ENCODE data around the gene CCL22. TPM values are rescaled to one million over a fixed set of nuclear protein-coding genes. Genes with fewer than 3 reads are reported as not detected.

Gene CCL22
- polyA plus RNA-seq, 1 donor = 0.30 TPM

DNA sequence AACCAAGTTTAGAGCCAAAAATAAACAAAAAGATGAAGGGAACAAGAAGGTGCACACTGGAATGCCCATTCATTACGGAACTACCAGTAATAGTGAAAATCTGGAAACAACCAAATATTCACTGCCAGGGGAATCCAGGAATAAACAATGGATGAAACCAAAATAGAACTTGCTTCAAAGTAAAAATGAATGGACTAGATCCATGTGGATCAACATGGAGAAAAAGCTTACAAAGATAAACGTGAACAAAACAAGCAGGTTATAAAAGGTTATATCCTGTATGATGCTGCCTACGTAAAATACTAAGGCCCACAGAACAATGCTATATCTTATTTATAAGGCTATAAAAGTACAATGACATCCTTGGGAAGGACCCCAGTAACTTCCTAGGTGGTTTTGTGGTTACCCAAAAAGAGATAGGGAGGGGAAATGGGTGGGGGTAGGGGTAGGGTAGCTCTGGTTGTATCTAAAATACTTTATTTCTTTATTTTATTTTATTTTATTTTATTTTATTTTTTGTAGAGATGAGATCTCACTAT, 12.8 kb upstream of the CCL22 start:
- Histone ChIP-seq H3K4me3 (ENCODE audit: low read length) (no peak overlapping the region), H3K27me3 (ENCODE audit: control insufficient read depth, insufficient read depth, low read length) (peaks cover 17% of the 10 kb centered on the region), H3K9me3 (ENCODE audit: control insufficient read depth, low read depth, low read length) (no peaks in the 10 kb centered on the region), H3K4me1 (ENCODE audit: control insufficient read depth, insufficient read depth, low read length) (no peaks in the 10 kb centered on the region), H3K36me3 (ENCODE audit: control insufficient read depth, insufficient read depth, low read length) (no peaks in the 10 kb centered on the region), H3K27ac (ENCODE audit: low read length) (no peak overlapping the region)
- WGBS (ENCODE audit: insufficient coverage, low lambda C conversion rate) = no CpG with 5 or more reads among the region's 3 CpGs
- no peak for DNase-seq

DNA sequence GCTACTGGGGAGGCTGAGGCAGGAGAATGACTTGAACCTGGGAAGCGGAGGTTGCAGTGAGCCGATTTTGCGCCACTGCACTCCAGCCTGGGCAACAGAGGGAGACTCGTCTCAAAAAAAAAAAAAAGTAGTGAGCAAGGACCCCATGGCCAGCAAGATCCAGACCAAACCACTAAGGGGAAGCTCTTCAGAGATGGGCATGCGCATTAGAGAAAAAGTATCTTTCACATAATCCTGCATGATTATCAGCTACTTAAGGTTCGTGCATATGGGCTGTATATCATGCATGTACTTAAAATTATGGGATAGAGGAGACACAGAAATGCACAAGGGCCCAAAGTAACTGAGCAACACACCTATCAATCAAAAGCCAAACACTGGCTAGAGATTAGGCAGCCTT, 10.7 kb upstream of the CCL22 start:
- H3K4me1 ChIP-seq (ENCODE audit: control insufficient read depth, insufficient read depth, low read length) = no peaks in the 10 kb centered on the region
- no peak overlapping the region for H3K4me3 ChIP-seq (ENCODE audit: low read length)
- H3K36me3 ChIP-seq (ENCODE audit: control insufficient read depth, insufficient read depth, low read length) = no peaks in the 10 kb centered on the region
- WGBS (ENCODE audit: insufficient coverage, low lambda C conversion rate) = no CpG with 5 or more reads among the region's 6 CpGs
- H3K9me3 ChIP-seq (ENCODE audit: control insufficient read depth, low read depth, low read length) = no peaks in the 10 kb centered on the region
- H3K27me3 ChIP-seq (ENCODE audit: control insufficient read depth, insufficient read depth, low read length) = peaks cover 17% of the 10 kb centered on the region
- H3K27ac ChIP-seq (ENCODE audit: low read length) = no peak overlapping the region
- DNase-seq = no peak

DNA sequence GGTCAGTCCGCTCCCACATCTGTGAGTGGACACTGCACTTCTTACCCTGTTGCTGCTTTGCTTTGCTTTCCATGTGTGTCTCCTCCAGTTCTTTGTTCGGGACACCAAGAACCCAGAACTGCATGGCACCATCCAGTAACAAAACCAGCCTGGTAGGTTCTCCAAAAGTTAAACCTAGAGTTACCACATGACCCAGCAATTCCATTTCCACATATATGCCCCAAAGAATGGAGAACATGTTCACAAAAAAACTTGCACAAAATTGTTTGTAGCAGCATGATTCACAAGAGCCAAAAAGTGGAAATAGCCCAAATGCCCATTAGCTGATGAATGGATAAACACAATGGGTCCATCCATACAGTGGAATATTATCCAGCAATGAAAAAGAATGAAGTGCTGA, 10.3 kb upstream of the CCL22 start:
- Histone ChIP-seq H3K9me3 (ENCODE audit: control insufficient read depth, low read depth, low read length) (no peaks in the 10 kb centered on the region), H3K4me3 (ENCODE audit: low read length) (no peak overlapping the region), H3K27ac (ENCODE audit: low read length) (no peak overlapping the region), H3K36me3 (ENCODE audit: control insufficient read depth, insufficient read depth, low read length) (no peaks in the 10 kb centered on the region), H3K27me3 (ENCODE audit: control insufficient read depth, insufficient read depth, low read length) (peaks cover 17% of the 10 kb centered on the region), H3K4me1 (ENCODE audit: control insufficient read depth, insufficient read depth, low read length) (no peaks in the 10 kb centered on the region)
- WGBS (ENCODE audit: insufficient coverage, low lambda C conversion rate) = no CpG with 5 or more reads among the region's 2 CpGs
- no peak for DNase-seq

DNA sequence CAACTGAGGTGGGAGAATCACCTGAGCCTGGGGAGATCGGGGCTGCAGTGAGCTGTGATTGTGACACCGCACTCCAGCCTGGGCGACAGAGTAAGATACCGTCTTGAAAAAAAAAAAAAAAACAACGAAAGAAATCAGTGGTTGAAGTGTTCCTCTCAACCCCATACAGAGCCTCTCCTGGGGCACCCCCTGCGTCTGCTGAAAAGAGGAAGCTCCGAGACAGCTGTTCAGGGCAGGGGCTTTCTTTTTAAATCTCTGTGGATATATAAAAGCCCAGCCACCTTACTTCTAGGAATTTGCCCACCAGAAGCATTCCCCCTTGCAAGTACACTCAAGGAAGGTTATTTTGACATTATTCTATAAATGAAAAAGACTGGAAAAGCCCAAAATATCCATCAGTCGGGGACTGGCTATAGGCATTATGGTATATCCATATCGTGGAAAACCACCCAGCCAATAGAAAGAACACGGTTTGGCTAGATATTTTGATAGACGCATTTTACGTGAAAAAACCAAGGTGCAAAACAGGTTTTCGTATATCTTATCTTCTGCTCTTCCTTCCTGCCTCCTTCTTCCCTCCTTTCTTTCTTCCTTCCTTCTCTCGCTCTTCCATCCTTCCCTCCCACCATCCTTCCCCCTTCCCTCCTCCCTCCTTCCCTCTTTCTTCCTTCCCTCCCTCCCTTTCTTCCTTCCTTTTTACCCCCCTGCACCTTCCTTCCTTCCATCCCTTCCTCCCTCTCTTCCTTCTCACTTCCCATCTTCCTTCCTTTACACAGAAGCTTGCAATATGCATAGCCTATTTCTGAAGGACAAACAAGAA, 9.2 kb upstream of the CCL22 start:
- Histone ChIP-seq H3K36me3 (ENCODE audit: control insufficient read depth, insufficient read depth, low read length) (no peaks in the 10 kb centered on the region), H3K4me3 (ENCODE audit: low read length) (no peak overlapping the region), H3K27me3 (ENCODE audit: control insufficient read depth, insufficient read depth, low read length) (peaks cover 17% of the 10 kb centered on the region), H3K27ac (ENCODE audit: low read length) (no peak overlapping the region), H3K9me3 (ENCODE audit: control insufficient read depth, low read depth, low read length) (no peaks in the 10 kb centered on the region), H3K4me1 (ENCODE audit: control insufficient read depth, insufficient read depth, low read length) (no peaks in the 10 kb centered on the region)
- 67% methylated on average over 8 of the region's 14 CpGs for WGBS (ENCODE audit: insufficient coverage, low lambda C conversion rate)
- no peak for DNase-seq

DNA sequence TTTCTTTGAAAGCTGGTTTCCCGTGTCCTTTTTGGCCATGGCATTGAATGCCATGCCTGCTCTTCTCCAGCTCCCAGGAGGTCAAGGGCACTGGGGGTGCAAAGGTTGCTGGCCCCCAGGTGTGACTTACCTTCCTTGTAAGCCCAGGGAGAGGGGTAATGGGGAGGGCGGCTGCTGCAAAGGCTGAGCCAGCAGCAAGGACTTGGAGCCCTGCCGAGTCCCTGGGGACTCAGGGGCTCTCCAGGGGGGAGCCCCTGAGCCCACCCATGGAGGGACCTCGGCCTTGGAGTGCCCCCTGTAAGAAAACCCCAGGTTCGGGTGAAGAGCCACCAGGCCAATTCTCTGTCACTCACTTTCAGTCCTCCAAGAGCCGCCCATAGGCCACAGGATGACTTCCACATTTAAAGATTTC, 5.9 kb upstream of the CCL22 start:
- Histone ChIP-seq H3K9me3 (ENCODE audit: control insufficient read depth, low read depth, low read length) (no peaks in the 10 kb centered on the region), H3K27ac (ENCODE audit: low read length) (no peak overlapping the region), H3K4me1 (ENCODE audit: control insufficient read depth, insufficient read depth, low read length) (no peaks in the 10 kb centered on the region), H3K4me3 (ENCODE audit: low read length) (no peak overlapping the region), H3K27me3 (ENCODE audit: control insufficient read depth, insufficient read depth, low read length) (peaks cover 17% of the 10 kb centered on the region), H3K36me3 (ENCODE audit: control insufficient read depth, insufficient read depth, low read length) (no peaks in the 10 kb centered on the region)
- DNase-seq = no peak
- WGBS (ENCODE audit: insufficient coverage, low lambda C conversion rate) = 72% methylated on average over 2 of the region's 6 CpGs

DNA sequence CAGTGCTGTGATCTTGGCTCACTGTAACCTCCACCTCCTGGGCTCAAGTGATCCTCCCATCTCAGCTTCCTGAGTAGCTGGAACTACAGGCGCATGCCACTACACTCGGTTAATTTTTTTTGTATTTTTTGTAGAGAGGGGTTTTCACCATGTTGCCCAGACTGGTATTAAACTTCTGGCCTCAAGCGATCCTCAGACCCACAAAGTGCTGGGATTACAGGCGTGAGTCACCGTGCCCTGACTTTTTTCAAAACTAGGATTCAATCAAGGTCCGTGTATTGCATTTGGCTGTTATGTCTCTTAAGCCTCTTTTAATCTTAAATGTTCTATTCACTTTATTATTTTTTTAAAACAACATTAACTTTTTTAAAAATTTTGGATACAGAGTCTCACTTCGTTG, 4.3 kb upstream of the CCL22 start:
- Histone ChIP-seq H3K27ac (ENCODE audit: low read length) (no peak overlapping the region), H3K4me1 (ENCODE audit: control insufficient read depth, insufficient read depth, low read length) (no peaks in the 10 kb centered on the region), H3K9me3 (ENCODE audit: control insufficient read depth, low read depth, low read length) (no peaks in the 10 kb centered on the region), H3K27me3 (ENCODE audit: control insufficient read depth, insufficient read depth, low read length) (peaks cover 6% of the 10 kb centered on the region), H3K4me3 (ENCODE audit: low read length) (no peak overlapping the region), H3K36me3 (ENCODE audit: control insufficient read depth, insufficient read depth, low read length) (no peaks in the 10 kb centered on the region)
- WGBS (ENCODE audit: insufficient coverage, low lambda C conversion rate) = 100% methylated on average over 1 of the region's 7 CpGs
- DNase-seq = no peak

DNA sequence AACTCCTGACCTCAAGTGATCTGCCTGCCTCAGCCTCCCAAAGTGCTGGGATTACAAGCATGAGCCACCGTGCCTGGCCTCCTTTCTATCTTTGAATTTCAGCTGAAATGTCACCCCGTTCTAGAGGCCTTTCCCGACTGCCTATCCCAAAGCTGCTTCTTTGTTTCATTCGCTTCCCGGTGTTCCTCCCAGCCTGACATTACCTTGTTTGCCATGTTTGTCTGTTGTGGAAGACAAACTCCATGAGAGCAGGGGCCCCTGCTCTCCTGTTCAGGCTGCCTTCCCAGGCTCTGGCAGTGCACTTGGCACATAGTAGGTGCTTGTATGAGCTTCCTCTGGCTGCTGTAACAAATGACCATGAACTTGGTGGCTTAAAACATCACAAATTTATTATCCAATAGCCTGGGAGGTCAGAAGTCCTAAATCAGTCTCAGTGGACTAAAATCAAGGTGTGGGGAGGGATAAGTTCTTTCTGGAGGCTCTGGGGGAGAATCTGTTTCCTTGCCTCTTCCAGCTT, 2.6 kb upstream of the CCL22 start:
- H3K4me3 ChIP-seq (ENCODE audit: low read length) = no peak overlapping the region
- no peaks in the 10 kb centered on the region for H3K9me3 ChIP-seq (ENCODE audit: control insufficient read depth, low read depth, low read length)

DNA sequence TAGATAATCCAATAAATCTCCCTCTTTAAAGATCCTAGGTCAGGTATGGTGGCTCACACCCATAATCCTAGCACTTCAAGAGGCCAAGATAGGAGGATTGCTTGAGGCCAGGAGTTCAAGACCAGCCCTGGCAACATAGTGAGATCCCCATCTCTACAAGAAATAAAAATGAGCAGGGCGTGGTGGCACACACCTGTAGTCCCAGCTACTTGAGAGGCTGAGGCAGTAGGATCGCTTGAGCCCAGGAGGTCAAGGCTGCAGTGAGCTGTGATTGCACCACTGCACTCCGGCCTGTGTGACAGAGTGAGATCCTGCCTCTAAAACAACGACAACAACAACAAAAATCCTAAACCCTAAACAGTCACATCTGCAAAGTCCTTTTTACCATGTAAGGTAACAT, 2.0 kb upstream of the CCL22 start:
- no peak overlapping the region for H3K4me3 ChIP-seq (ENCODE audit: low read length)
- H3K27ac ChIP-seq (ENCODE audit: low read length) = no peak overlapping the region
- no peaks in the 10 kb centered on the region for H3K36me3 ChIP-seq (ENCODE audit: control insufficient read depth, insufficient read depth, low read length)
- no peak for DNase-seq
- no peaks in the 10 kb centered on the region for H3K27me3 ChIP-seq (ENCODE audit: control insufficient read depth, insufficient read depth, low read length)
- H3K4me1 ChIP-seq (ENCODE audit: control insufficient read depth, insufficient read depth, low read length) = no peaks in the 10 kb centered on the region
- WGBS (ENCODE audit: insufficient coverage, low lambda C conversion rate) = no CpG with 5 or more reads among the region's 4 CpGs
- H3K9me3 ChIP-seq (ENCODE audit: control insufficient read depth, low read depth, low read length) = no peaks in the 10 kb centered on the region

More for the DNA sequence above, 2.6 kb upstream of the CCL22 start:
- H3K36me3 ChIP-seq (ENCODE audit: control insufficient read depth, insufficient read depth, low read length) = no peaks in the 10 kb centered on the region
- no peak for DNase-seq
- no peaks in the 10 kb centered on the region for H3K27me3 ChIP-seq (ENCODE audit: control insufficient read depth, insufficient read depth, low read length)
- 80% methylated on average over 1 of the region's 5 CpGs for WGBS (ENCODE audit: insufficient coverage, low lambda C conversion rate)
- H3K4me1 ChIP-seq (ENCODE audit: control insufficient read depth, insufficient read depth, low read length) = no peaks in the 10 kb centered on the region
- no peak overlapping the region for H3K27ac ChIP-seq (ENCODE audit: low read length)

DNA sequence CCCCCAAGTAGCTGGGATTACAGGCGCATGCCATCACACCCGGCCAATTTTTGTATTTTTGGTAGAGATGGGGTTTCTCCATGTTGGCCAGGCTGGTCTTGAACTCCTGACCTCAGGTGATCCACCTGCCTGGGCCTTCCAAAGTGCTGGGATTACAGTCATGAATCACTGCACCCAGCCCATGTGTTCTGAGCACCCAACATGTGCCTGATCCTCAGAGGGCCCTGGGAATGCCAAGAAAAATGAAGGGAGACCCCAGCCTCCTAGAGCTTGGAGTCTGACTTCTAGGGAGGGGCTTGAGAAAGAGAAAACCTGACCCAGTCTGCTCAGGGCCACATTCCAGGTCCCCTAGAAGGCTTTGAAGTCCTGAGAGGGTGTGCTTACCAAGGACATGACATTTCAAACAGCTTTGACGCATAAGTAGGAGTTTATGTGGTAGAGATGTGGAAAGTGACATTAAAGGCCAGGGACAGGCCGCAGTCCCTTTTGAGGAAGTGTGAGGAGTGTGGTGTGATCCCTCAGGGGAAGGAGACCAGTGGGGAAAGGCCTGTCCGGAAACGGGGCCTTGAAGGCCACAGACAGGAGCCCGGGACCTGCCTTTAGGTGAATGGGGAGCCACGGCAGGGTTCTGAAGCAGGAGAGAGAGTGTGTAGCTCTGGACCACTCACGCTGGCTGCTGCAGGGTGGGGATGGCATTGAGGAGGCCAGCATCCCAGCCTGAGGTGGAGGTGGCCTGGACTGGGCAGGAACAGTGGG, 1.1 kb upstream of the CCL22 start:
- H3K36me3 ChIP-seq (ENCODE audit: control insufficient read depth, insufficient read depth, low read length) = no peaks in the 10 kb centered on the region
- H3K4me1 ChIP-seq (ENCODE audit: control insufficient read depth, insufficient read depth, low read length) = no peaks in the 10 kb centered on the region
- H3K27me3 ChIP-seq (ENCODE audit: control insufficient read depth, insufficient read depth, low read length) = no peaks in the 10 kb centered on the region
- DNase-seq = no peak
- H3K27ac ChIP-seq (ENCODE audit: low read length) = no peak overlapping the region
- WGBS (ENCODE audit: insufficient coverage, low lambda C conversion rate) = no CpG with 5 or more reads among the region's 9 CpGs
- no peak overlapping the region for H3K4me3 ChIP-seq (ENCODE audit: low read length)
- H3K9me3 ChIP-seq (ENCODE audit: control insufficient read depth, low read depth, low read length) = no peaks in the 10 kb centered on the region

DNA sequence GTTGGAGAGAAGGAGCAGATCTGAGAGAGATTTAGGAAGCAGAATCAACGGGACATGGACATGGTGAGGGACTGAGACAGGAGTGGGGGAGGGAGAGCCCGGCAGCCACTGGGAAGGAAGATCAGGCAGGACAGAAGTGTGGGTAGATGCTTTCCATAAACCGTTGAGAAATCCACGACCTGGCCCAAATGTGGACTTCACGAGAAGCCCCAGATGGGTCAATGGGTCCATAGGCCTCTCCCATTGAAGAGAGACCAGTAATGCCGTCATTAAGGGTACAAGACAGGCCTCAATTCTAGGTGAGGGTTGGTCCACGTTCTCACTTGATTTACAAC, 530 bp upstream of the CCL22 start:
- Histone ChIP-seq H3K27ac (ENCODE audit: low read length) (no peak overlapping the region), H3K27me3 (ENCODE audit: control insufficient read depth, insufficient read depth, low read length) (no peaks in the 10 kb centered on the region), H3K4me3 (ENCODE audit: low read length) (no peak overlapping the region), H3K36me3 (ENCODE audit: control insufficient read depth, insufficient read depth, low read length) (no peaks in the 10 kb centered on the region), H3K9me3 (ENCODE audit: control insufficient read depth, low read depth, low read length) (no peaks in the 10 kb centered on the region), H3K4me1 (ENCODE audit: control insufficient read depth, insufficient read depth, low read length) (no peaks in the 10 kb centered on the region)
- WGBS (ENCODE audit: insufficient coverage, low lambda C conversion rate) = no CpG with 5 or more reads among the region's 7 CpGs
- DNase-seq = no peak

All from large intestine (tissue), 3 donors.